Adrenal gland (tissue), 12 donors: ENCODE results near the gene CUL4A. TPM values are rescaled to one million over a fixed set of nuclear protein-coding genes. Genes with fewer than 3 reads are reported as not detected.
A peak's percentile ranks its signal among the peaks of the same experiment; 100 is the strongest.
"Not testable (repeated sequence)": the region's sequence is repeated elsewhere in the genome, so short reads cannot be mapped to it uniquely, and the experiment has no call there.

Experiments
- DNase-seq, 7 donors: peaks; one replicate each; pipeline ENCODE4 v3.0.0-alpha.2; 2019 to 2020
- H3K27ac ChIP-seq, 5 donors: fragments of 200-600 bp; sonication (generic) in 4 of 5; 1 replicate in 3 of 5; 2 replicates in 2 of 5; pipeline versions ENCODE4 v1.5.1 to v1.8.0; 2016 to 2020; ENCODE audit warnings: mild to moderate bottlenecking in 1 of 5
- H3K27me3 ChIP-seq: fragments of 200-600 bp; 2 replicates; pipeline ENCODE4 v1.8.0; 2021
- H3K36me3 ChIP-seq, 2 donors: fragments of 200-600 bp; replicated peaks in 1 of 2; 1 replicate in 1 of 2; 2 replicates in 1 of 2; pipeline versions ENCODE4 v1.5.1 to v1.8.0; 2018 to 2022
- H3K4me1 ChIP-seq, 2 donors: fragments of 200-600 bp; replicated peaks in 1 of 2; 1 replicate in 1 of 2; 2 replicates in 1 of 2; pipeline versions ENCODE4 v1.5.1 to v1.8.0; 2018 to 2021
- H3K4me3 ChIP-seq, 4 donors: fragments of 200-600 bp; sonication (generic) in 3 of 4; one replicate each; pipeline ENCODE4 v1.5.1; 2016 to 2018
- H3K9me3 ChIP-seq, 3 donors: fragments of 200-600 bp; sonication (generic) in 1 of 3; replicated peaks in 1 of 3; 1 replicate in 2 of 3; 2 replicates in 1 of 3; pipeline versions ENCODE4 v1.5.1 to v1.8.0; 2016 to 2021
- CTCF ChIP-seq, 6 experiments: fragments of 450-650 bp in 4 of 6; fragments of 200-600 bp in 2 of 6; sonication (generic) in 1 of 6; IDR thresholded peaks; 1 replicate in 5 of 6; 2 replicates in 1 of 6; pipeline versions ENCODE4 v1.5.1 to v1.8.0; 2016 to 2021; ENCODE audit warnings: antibody characterized with exemption in 6 of 6, mild to moderate bottlenecking in 2 of 6, moderate library complexity in 1 of 6
- POLR2A ChIP-seq, 2 donors: fragments of 450-650 bp; IDR thresholded peaks; one replicate each; pipeline ENCODE4 v1.6.1; 2017; ENCODE audit warnings: antibody characterized with exemption in 2 of 2, mild to moderate bottlenecking in 2 of 2, moderate library complexity in 1 of 2
- WGBS, 4 donors: extraction: QIAGEN DNeasy Blood & Tissue Kit in 2 of 4; methylation state at CpG; one replicate each; pipeline versions ENCODE4 v1.1.5 to v1.1.7; 2013 to 2017; 5-methylcytosine and 5-hydroxymethylcytosine counted together
- intact Hi-C, 2 donors: fragments of 100-400 bp; cut with DNase I; formaldehyde crosslinking; loops; one replicate each; pipeline versions ENCODE4 v1.14.1 to v1.15.0; 2022 to 2023
- polyA plus RNA-seq, 3 donors: library from polyadenylated mRNA; stranded (reverse); fragments of 200-250 nt in 2 of 3; fragments of 350-450 nt in 1 of 3; fragmentation: Illumina TruSeq in 1 of 3; extraction: RNeasy Lipid Tissue Mini Kit (QIAGEN cat#74804) in 1 of 3; gene quantifications; one replicate each; pipeline ENCODE4 v1.2.3, GENCODE V29; 2013 to 2014
- total RNA-seq, 9 donors: library from RNA; depleted of rRNA in 4 of 9; stranded (reverse); fragments of >200 nt in 4 of 9; fragments of 120-200 nt in 1 of 9; fragmentation: NEBNext Ultra II Directional in 1 of 9; extraction: Animal tissue kit (Norgen Biotek cat#: 25700) in 1 of 9; gene quantifications; one replicate each; pipeline versions ENCODE4 v1.1.0 to v1.2.4, GENCODE V29; 2013 to 2023
- donor health status: healthy with polysubstance abuse.
- donor health status: Bipolar disorder and iron deficiency.
- donor health status: DM: yes; HTN: yes; CAD: no.
- donor health status: DM: no; HTN: no; CAD: no.
- donor health status: DM: no; HTN: no; CAD: no.
- donor health status: DM: yes; HTN: yes; CAD: no.

The CUL4A gene
- total and polyA plus RNA-seq, 12 donors = 27.6 to 90.4 (median 58.7) TPM

DNA sequence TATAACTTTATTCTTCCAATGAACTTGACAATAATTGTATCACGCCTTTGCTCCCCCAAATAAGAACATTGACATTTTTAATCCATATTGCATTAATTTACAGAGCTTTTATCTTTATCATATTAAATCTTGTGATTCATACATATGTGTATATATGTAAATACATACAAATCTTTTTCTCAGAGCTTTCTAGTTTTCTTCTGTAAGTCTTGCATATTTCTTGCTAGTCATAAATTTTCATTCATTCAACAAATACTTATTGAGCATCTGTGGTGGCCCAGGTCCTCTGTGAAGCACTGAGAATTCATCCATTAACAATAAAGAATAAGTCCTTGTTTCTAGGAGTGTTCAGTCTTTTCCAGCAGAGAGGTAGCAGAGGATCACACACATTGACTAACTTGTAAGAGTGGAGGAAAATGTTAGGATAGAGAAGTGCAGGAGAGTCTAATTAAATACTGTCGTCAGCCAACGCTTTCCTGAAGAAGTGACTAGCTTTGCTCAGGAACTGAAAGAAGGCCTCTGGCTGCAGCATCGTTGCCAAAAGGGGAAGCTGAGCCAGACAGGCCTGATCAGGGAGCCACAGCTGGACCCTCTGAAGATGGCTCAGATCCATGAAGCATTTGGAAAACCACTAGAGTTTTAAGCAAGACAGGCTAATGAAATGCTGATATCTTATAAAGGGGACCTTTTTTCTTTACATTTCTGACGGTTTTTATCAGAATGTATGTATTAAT is 49.1 kb downstream of the CUL4A start:
- intact Hi-C loops = no loop called here
- H3K4me3 ChIP-seq = no peak overlapping the region
- H3K36me3 ChIP-seq = peaks cover 0 to 64% of the 10 kb centered on the region in 2 donors
- no peak overlapping the region for H3K27ac ChIP-seq
- WGBS, 4 donors = 82 to 87% (median 84%) methylated on average over 5 of the region's 5 CpGs
- no peaks in the 10 kb centered on the region for H3K27me3 ChIP-seq
- no peaks in the 10 kb centered on the region for H3K9me3 ChIP-seq
- DNase-seq = peak in 2 of 7 donors; percentile 38 to 48
- TF ChIP-seq POLR2A (IDR thresholded peaks at IDR 0.05) (no peak), CTCF (IDR thresholded peaks at IDR 0.05) (no peak)
- H3K4me1 ChIP-seq = no peaks in the 10 kb centered on the region

GRCh38 chr13:113260996-113261395 is 51.6 kb downstream of the CUL4A start:
- Histone ChIP-seq H3K4me3 (no peak overlapping the region), H3K27me3 (no peaks in the 10 kb centered on the region), H3K36me3 (peaks cover 0 to 54% of the 10 kb centered on the region in 2 donors), H3K4me1 (no peaks in the 10 kb centered on the region), H3K9me3 (no peaks in the 10 kb centered on the region), H3K27ac (no peak overlapping the region)
- DNase-seq = peak in 1 of 7 donors; percentile 33
- WGBS, 4 donors = 81 to 87% (median 84%) methylated on average over 13 of the region's 13 CpGs
- TF ChIP-seq POLR2A (IDR thresholded peaks at IDR 0.05) (no peak), CTCF (IDR thresholded peaks at IDR 0.05) (no peak)
- intact Hi-C loops = no loop called here

GRCh38 chr13:113263016-113263415 is 53.6 kb downstream of the CUL4A start:
- H3K9me3 ChIP-seq, H3K27ac ChIP-seq, H3K4me3 ChIP-seq, H3K27me3 ChIP-seq, H3K4me1 ChIP-seq, DNase-seq, intact Hi-C loops: not testable (repeated sequence)
- 82 to 85% (median 83%) methylated on average over 7 to 14 of the region's 14 CpGs for WGBS, 4 donors
- H3K36me3 ChIP-seq = peaks cover 0 to 34% of the 10 kb centered on the region in 2 donors

GRCh38 chr13:113267642-113268405 is 58.4 kb downstream of the CUL4A start:
- Histone ChIP-seq H3K4me1 (no peaks in the 10 kb centered on the region), H3K36me3 (peaks cover 0 to 10% of the 10 kb centered on the region in 2 donors), H3K27me3 (no peaks in the 10 kb centered on the region), H3K4me3 (no peak overlapping the region), H3K27ac (no peak overlapping the region), H3K9me3 (no peaks in the 10 kb centered on the region)
- DNase-seq = peak in 1 of 7 donors; percentile 45
- WGBS, 4 donors = 89 to 94% (median 93%) methylated on average over 17 to 20 of the region's 20 CpGs
- no peak for TF ChIP-seq CTCF (IDR thresholded peaks at IDR 0.05)
- TF ChIP-seq POLR2A (IDR thresholded peaks at IDR 0.05) = no peak
- intact Hi-C loops = no loop called here
